ENCODE data around the gene ADGRE2.

The ADGRE2 gene

DNA sequence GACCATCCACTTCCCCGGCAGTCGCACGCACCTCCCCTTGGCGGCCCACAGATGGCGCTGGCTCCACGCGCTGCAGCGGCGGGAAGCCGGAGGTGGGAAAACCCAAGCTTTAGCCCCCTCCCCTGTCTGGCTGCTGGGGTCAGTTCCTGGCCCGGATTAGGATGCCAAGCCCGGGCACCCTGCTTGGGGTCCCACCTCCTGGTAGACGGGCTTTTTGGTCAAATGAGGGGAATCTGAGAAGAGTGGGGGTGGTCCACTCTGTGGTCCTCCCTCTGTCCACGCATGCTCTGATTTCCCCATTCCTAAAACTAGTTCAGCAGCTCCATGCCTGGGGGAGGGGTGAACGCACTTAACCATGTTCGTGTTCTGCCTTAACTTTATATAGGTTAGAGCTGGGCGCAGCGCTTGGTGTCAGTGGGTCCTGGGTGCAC, 8.1 kb upstream of the ADGRE2 start:
- Histone ChIP-seq H3K4me3 (ENCODE audit: low read depth, low read length) (no peak overlapping the region), H3K36me3 (ENCODE audit: control insufficient read depth in 2 of 2, insufficient read depth in 1 of 2, low read length in 2 of 2) (no peaks in the 10 kb centered on the region), H3K27ac (ENCODE audit: extremely low read depth, low read depth, low read length) (no peak overlapping the region), H3K4me1 (ENCODE audit: control insufficient read depth, insufficient read depth, low read length) (no peaks in the 10 kb centered on the region), H3K9me3 (ENCODE audit: control insufficient read depth, insufficient read depth, low read depth, low read length) (no peaks in the 10 kb centered on the region)
- CTCF ChIA-PET: interaction anchor here (0.6 to 2.8 kb wide), 37 partner anchors 9 to 1985 kb away, joined by 3 to 19 read pairs (median 4); partner anchors contain the start of genes ADGRE2, NDUFB7 and OR7A17
- POLR2A ChIA-PET: no interaction called here
- TF ChIP-seq ZBTB7A (tag by site-specific recombination; IDR thresholded peaks at IDR 0.05; ENCODE audit: low read depth): no peak
- 0 out of 2 replicates have a peak, but pooled peaks have one; percentile 11 for TF ChIP-seq SP2 (tag by site-specific recombination; IDR thresholded peaks at IDR 0.05)
- no peak for TF ChIP-seq ZNF423 (tag by site-specific recombination; IDR thresholded peaks at IDR 0.05)
- TF ChIP-seq, protein P1, sequence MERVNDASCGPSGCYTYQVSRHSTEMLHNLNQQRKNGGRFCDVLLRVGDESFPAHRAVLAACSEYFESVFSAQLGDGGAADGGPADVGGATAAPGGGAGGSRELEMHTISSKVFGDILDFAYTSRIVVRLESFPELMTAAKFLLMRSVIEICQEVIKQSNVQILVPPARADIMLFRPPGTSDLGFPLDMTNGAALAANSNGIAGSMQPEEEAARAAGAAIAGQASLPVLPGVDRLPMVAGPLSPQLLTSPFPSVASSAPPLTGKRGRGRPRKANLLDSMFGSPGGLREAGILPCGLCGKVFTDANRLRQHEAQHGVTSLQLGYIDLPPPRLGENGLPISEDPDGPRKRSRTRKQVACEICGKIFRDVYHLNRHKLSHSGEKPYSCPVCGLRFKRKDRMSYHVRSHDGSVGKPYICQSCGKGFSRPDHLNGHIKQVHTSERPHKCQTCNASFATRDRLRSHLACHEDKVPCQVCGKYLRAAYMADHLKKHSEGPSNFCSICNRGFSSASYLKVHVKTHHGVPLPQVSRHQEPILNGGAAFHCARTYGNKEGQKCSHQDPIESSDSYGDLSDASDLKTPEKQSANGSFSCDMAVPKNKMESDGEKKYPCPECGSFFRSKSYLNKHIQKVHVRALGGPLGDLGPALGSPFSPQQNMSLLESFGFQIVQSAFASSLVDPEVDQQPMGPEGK (tag by site-specific recombination; IDR thresholded peaks at IDR 0.05): peak; percentile 43
- no peak for TF ChIP-seq ZBTB21 (tag by site-specific recombination; IDR thresholded peaks at IDR 0.05)
- TF ChIP-seq ZBTB1 (tag by site-specific recombination; IDR thresholded peaks at IDR 0.05): no peak
- no peak for TF ChIP-seq ZNF670 (tag by site-specific recombination; IDR thresholded peaks at IDR 0.05; ENCODE audit: low read depth)
- TF ChIP-seq TRIM28 (IDR thresholded peaks at IDR 0.05; ENCODE audit: borderline replicate concordance, low read length): no peak
- TF ChIP-seq, protein P2, sequence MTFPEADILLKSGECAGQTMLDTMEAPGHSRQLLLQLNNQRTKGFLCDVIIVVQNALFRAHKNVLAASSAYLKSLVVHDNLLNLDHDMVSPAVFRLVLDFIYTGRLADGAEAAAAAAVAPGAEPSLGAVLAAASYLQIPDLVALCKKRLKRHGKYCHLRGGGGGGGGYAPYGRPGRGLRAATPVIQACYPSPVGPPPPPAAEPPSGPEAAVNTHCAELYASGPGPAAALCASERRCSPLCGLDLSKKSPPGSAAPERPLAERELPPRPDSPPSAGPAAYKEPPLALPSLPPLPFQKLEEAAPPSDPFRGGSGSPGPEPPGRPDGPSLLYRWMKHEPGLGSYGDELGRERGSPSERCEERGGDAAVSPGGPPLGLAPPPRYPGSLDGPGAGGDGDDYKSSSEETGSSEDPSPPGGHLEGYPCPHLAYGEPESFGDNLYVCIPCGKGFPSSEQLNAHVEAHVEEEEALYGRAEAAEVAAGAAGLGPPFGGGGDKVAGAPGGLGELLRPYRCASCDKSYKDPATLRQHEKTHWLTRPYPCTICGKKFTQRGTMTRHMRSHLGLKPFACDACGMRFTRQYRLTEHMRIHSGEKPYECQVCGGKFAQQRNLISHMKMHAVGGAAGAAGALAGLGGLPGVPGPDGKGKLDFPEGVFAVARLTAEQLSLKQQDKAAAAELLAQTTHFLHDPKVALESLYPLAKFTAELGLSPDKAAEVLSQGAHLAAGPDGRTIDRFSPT (tag by site-specific recombination; IDR thresholded peaks at IDR 0.05): no peak
- no peak for TF ChIP-seq HOXC10 (CRISPR knock-in tag; IDR thresholded peaks at IDR 0.05)
- no peak for TF ChIP-seq ZNF785 (tag by site-specific recombination; IDR thresholded peaks at IDR 0.05)
- peak; percentile 69 for TF ChIP-seq ZNF654 (tag by site-specific recombination; IDR thresholded peaks at IDR 0.05; ENCODE audit: low read depth)
- 0 out of 2 replicates have a peak, but pooled peaks have one; percentile 25 for TF ChIP-seq ZNF335 (tag by site-specific recombination; conservative IDR thresholded peaks at IDR 0.05)
- TF ChIP-seq ZNF121 (tag by site-specific recombination; IDR thresholded peaks at IDR 0.05): no peak
- no peak for TF ChIP-seq ZIC2 (tag by site-specific recombination; IDR thresholded peaks at IDR 0.05)
- TF ChIP-seq, protein P3, sequence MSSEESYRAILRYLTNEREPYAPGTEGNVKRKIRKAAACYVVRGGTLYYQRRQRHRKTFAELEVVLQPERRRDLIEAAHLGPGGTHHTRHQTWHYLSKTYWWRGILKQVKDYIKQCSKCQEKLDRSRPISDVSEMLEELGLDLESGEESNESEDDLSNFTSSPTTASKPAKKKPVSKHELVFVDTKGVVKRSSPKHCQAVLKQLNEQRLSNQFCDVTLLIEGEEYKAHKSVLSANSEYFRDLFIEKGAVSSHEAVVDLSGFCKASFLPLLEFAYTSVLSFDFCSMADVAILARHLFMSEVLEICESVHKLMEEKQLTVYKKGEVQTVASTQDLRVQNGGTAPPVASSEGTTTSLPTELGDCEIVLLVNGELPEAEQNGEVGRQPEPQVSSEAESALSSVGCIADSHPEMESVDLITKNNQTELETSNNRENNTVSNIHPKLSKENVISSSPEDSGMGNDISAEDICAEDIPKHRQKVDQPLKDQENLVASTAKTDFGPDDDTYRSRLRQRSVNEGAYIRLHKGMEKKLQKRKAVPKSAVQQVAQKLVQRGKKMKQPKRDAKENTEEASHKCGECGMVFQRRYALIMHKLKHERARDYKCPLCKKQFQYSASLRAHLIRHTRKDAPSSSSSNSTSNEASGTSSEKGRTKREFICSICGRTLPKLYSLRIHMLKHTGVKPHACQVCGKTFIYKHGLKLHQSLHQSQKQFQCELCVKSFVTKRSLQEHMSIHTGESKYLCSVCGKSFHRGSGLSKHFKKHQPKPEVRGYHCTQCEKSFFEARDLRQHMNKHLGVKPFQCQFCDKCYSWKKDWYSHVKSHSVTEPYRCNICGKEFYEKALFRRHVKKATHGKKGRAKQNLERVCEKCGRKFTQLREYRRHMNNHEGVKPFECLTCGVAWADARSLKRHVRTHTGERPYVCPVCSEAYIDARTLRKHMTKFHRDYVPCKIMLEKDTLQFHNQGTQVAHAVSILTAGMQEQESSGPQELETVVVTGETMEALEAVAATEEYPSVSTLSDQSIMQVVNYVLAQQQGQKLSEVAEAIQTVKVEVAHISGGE (tag by site-specific recombination; conservative IDR thresholded peaks at IDR 0.05; ENCODE audit: low read depth): no peak
- no peak for TF ChIP-seq ZNF140 (tag by site-specific recombination; IDR thresholded peaks at IDR 0.05)
- no peak for TF ChIP-seq ZNF560 (tag by site-specific recombination; IDR thresholded peaks at IDR 0.05; ENCODE audit: borderline replicate concordance)
- TF ChIP-seq EGR2 (tag by site-specific recombination; IDR thresholded peaks at IDR 0.05; ENCODE audit: low read depth): 0 out of 2 replicates have a peak, but pooled peaks have one; percentile 5
- TF ChIP-seq, protein P4, sequence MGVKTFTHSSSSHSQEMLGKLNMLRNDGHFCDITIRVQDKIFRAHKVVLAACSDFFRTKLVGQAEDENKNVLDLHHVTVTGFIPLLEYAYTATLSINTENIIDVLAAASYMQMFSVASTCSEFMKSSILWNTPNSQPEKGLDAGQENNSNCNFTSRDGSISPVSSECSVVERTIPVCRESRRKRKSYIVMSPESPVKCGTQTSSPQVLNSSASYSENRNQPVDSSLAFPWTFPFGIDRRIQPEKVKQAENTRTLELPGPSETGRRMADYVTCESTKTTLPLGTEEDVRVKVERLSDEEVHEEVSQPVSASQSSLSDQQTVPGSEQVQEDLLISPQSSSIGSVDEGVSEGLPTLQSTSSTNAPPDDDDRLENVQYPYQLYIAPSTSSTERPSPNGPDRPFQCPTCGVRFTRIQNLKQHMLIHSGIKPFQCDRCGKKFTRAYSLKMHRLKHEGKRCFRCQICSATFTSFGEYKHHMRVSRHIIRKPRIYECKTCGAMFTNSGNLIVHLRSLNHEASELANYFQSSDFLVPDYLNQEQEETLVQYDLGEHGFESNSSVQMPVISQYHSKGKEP (tag by site-specific recombination; IDR thresholded peaks at IDR 0.05): no peak
- no peak for TF ChIP-seq ZNF549 (tag by site-specific recombination; IDR thresholded peaks at IDR 0.05)
- TF ChIP-seq, protein P5, sequence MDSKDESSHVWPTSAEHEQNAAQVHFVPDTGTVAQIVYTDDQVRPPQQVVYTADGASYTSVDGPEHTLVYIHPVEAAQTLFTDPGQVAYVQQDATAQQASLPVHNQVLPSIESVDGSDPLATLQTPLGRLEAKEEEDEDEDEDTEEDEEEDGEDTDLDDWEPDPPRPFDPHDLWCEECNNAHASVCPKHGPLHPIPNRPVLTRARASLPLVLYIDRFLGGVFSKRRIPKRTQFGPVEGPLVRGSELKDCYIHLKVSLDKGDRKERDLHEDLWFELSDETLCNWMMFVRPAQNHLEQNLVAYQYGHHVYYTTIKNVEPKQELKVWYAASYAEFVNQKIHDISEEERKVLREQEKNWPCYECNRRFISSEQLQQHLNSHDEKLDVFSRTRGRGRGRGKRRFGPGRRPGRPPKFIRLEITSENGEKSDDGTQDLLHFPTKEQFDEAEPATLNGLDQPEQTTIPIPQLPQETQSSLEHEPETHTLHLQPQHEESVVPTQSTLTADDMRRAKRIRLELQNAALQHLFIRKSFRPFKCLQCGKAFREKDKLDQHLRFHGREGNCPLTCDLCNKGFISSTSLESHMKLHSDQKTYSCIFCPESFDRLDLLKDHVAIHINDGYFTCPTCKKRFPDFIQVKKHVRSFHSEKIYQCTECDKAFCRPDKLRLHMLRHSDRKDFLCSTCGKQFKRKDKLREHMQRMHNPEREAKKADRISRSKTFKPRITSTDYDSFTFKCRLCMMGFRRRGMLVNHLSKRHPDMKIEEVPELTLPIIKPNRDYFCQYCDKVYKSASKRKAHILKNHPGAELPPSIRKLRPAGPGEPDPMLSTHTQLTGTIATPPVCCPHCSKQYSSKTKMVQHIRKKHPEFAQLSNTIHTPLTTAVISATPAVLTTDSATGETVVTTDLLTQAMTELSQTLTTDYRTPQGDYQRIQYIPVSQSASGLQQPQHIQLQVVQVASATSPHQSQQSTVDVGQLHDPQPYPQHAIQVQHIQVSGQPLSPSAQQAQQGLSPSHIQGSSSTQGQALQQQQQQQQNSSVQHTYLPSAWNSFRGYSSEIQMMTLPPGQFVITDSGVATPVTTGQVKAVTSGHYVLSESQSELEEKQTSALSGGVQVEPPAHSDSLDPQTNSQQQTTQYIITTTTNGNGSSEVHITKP (tag by site-specific recombination; IDR thresholded peaks at IDR 0.05): peak; percentile 54
- TF ChIP-seq ZNF354C (tag by site-specific recombination; IDR thresholded peaks at IDR 0.05; ENCODE audit: borderline replicate concordance, low read depth): no peak

Measured in HEK293 (cell line).